ENCODE data around the gene PEDS1.
"Not testable (repeated sequence)": the region's sequence is repeated elsewhere in the genome, so short reads cannot be mapped to it uniquely, and the experiment has no call there.

PEDS1 gene

GRCh38 chr20:50153500-50154377 lies at the start of gene PEDS1:
PEDS1 (minus strand) TSS chr20:50153723; CDS start chr20:50153637, 86 bp downstream.
- DNase-seq: peak; percentile 94

DNA sequence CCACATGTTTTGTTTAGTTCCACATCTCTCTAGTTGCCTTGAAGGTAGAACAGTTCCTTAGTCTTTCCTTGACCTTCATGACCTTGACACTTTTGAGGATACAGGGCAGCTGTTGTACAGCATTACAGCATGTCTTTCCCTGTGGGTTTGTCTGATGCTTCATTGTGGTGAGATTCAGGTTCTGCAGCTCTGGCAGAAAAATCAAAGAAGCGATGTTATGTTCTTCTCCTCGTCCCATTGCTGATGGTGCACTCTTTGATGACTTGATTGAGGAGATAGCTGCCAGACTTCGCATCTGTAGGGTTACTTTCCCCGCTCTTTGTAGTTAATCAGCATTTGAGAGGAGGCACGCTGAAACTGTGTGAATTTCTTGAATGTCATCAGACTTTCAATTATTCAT lies 49.2 kb upstream of the PEDS1 start:
- no peak for DNase-seq

DNA sequence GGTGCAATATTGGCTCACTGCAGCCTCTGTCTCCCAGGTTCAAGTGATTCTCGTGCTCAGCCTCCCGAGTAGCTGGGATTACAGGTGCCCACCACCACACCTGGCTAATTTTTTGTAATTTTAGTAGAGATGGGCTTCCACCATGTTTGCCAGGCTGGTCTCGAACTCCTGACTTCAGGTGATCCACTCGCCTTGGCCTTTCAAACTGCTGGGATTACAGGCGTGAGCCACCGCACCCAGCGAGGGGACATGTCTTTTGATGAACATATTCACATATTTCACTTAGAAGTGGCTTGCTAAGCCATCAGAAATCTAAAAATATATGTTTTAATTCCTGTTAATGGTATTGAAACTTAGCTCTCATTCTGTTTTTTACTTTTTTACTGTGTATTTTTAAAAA lies 48.2 kb upstream of the PEDS1 start:
- DNase-seq: not testable (repeated sequence)

DNA sequence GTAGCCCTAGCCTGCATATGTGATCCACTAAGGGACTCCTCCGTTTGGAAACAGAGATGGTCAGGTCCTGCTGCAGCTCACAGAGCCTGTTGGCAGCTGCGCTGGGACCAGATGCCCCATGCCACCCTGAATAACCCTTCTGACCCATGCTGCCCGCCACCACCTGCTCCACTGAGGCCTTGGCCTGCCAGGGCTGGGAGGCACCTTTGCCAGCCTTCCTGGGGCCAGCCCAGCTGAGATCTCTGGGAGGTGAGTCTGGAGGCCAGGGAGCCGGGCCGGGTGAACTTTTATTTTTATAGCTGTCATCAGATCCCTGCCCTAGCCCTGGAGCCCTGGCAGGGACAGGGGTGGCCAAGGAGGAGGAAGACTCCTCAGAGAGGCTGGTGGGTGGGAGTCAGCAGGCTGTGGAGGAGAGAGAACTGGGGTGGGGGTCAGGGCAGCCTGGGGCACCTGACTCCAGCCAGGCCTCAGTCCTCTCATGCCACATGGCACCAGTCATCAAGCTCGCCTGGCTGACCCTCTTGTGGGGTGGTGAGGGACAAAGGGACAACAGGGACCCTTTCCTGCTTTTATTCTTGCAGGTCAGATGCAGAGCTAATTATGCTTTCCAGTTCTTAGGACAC lies 47.1 kb upstream of the PEDS1 start:
- no peak for DNase-seq

DNA sequence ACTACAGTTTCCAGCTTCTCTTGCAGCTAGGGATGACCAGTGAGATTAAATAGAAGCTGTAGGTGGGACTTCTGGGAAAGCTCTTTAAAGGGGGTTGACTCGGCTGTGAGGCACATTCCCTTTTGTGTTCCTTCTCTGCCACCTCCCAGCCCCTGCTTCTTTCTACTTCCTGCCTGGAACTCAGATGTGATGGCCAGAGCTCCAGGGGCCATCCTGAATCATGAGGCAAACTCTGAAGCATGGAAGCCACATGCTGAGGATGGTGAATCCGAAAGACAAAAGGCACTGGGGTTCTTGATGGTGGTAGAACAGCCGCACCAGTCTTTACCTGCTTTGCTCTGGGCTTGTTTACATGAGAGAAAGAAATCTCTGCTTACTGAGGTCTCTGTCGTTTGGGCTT lies 46.2 kb upstream of the PEDS1 start:
- no peak for DNase-seq

- no peak for DNase-seq
Observed at GRCh38 chr20:50198716-50199115, 45.2 kb upstream of the PEDS1 start.

- DNase-seq: no peak
Observed at GRCh38 chr20:50198180-50198666, 44.7 kb upstream of the PEDS1 start.

GRCh38 chr20:50197463-50198179 lies 44.1 kb upstream of the PEDS1 start:
- DNase-seq: no peak

- no peak for DNase-seq
Observed at GRCh38 chr20:50196896-50197295, 43.4 kb upstream of the PEDS1 start.

DNA sequence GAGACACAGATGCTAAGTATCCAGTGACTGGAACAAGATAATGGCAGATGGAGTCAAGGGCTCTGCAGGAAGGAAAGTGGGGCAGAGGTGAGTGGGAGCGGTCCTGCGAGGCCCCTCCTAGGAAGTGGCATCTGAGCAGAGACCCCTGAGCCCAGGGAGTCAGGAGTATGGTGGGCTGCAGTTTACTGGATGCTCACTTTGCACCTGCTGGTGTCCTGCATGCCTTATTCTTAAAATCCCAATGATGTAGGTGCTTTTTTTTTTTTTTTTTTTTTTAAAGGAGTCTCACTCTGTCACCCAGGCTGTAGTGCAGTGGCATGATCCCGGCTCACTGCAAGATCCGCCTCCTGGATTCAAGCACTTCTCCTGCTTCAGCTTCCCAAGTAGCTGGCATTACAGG lies 42.7 kb upstream of the PEDS1 start:
- no peak for DNase-seq

- no peak for DNase-seq
Observed at GRCh38 chr20:50195524-50196120, 42.1 kb upstream of the PEDS1 start.

DNA sequence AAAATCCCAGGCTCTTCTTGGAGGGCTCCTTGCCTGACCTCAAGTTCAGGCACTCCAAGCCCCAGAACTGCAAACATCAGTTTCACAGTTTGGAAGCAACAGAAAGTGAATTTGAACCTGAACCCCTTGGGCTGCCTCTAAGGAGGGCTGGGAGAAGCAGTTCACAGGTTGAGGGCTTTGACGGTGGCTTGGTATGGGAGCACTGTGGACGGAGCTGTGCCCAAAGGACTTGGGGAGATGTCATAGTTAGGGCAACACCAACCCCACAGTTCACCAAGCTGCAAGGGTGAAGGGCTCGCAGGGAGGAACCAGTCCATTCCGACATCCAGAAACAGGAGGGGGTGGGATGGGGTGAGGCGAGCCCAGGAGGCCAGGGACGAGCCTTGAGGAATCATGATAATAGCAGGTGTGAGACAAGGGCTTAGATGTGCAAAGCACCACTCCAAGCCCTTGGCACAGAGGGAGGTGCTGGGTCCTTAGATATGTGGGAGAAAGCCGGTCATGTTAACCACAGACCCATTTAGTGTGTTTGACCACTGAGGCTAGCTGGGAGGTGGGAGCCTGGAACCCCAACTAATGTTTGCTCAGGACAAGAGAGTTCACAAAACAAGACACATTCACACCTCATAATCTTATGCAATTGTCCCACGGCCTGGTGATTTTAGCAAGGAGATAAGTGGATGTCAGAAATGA lies 41.5 kb upstream of the PEDS1 start:
- DNase-seq: no peak

DNA sequence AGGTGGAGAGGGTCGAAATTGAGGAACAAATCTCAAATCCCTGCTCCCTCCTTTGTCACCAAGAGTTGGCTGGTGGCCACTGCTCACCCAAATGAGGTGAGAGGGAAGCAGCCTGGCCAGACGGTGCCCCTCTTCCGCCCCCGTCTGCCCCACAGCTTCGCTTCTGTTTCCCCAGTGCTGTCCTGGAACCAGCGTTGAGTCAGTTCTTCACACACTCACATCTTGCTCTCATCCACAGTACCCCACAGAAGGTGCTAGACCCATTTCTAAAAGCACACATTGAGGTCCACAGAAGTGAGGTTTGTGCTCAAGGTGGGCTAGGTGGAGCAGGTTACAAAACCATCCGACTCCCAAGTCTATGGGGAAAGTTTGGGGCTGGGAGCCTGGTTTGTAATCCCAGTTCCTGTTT lies 40.9 kb upstream of the PEDS1 start:
- no peak for DNase-seq

DNA sequence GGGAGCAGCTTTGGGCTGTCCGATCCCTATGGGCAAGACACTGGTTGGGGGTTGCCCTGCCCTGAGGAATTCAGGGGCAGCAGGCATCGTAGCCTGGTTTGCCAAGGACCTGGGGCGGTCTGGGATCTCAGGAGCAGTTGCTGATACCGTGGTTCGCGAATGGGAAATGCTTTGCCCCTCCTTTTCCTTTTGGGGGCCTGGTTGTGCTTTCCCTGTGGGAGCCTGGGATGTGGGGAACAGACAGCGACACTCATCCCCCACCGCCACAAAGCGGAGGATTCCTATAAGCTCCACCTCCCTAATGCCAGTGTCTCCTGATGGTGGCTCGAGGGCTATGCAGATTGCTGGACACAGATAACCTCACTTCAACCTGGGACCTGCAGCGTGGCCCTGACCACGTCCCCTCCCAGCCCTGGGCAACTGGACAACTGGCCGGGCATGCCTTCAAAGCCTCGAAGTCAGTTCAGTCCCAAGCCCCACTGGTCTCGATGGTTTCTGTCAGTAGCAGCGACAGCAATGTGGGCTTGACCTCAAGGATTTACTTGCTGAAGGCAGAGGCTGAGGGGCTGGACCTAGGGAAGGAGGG lies 40.4 kb upstream of the PEDS1 start:
- no peak for DNase-seq

DNA sequence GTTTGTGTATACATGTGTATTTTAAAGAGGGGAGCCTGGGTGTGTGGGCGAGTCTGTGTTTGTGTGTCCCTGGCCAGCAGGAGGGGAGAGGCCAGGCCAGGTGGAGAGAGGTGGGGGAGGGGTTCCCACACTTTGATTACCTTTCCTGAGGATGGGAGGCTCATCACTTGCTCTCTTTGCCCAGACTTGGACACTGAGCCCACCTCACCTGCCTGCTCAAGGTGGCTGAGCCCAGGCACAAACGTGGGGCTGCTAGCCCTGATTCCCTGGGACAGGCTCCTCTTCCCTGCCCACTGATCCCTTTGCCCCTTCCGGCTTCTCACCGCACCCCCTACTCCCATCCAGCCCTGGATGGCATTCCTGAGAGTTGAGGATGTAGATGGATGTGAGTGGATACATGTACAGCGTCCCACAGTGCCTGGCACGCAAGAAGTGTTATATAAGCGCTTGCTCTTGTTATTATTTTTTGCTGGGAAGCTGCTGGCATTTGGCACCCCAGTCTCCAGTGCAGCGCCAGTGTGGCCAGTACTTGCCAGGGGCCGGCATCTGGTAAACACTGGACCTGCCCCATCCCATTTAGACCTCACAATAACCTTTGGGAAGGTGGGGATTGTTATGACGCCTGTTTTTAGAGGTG lies 39.8 kb upstream of the PEDS1 start:
- no peak for DNase-seq

DNA sequence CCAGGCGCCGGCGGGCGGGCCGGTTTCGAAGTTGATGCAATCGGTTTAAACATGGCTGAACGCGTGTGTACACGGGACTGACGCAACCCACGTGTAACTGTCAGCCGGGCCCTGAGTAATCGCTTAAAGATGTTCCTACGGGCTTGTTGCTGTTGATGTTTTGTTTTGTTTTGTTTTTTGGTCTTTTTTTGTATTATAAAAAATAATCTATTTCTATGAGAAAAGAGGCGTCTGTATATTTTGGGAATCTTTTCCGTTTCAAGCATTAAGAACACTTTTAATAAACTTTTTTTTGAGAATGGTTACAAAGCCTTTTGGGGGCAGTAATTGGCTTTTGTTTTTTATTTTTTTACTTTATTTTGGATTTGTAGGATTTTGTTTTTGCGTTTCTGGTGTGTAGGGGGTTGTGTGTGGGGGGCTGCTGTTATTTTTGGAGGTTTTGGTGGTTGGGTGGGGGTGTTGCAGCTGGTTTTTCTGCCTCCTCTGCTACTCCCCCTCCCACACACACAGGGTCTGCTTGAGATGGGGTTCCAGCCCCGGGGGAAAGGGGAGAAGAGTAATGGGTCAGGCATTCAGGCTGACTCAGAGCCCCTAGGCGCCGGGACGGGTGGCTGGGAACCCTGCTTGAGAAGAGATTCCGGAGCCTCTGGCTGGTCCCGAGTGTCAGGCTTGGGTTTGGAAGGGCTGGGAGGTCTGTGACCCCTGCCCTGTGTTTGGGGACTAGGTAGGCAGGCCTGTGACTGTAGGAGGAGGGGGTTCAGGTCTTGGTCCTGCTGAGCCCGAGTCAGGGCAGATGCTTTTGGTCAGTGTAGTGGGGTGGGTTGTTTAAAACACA lies 39.1 kb upstream of the PEDS1 start:
- DNase-seq: peak; percentile 90

- DNase-seq: peak; percentile 74
Observed at GRCh38 chr20:50191544-50192363, 38.2 kb upstream of the PEDS1 start.

DNA sequence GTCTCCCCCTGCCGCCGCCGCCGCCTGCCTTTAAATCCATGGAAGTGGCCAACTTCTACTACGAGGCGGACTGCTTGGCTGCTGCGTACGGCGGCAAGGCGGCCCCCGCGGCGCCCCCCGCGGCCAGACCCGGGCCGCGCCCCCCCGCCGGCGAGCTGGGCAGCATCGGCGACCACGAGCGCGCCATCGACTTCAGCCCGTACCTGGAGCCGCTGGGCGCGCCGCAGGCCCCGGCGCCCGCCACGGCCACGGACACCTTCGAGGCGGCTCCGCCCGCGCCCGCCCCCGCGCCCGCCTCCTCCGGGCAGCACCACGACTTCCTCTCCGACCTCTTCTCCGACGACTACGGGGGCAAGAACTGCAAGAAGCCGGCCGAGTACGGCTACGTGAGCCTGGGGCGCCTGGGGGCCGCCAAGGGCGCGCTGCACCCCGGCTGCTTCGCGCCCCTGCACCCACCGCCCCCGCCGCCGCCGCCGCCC lies 37.6 kb upstream of the PEDS1 start:
- DNase-seq: peak; percentile 76

DNA sequence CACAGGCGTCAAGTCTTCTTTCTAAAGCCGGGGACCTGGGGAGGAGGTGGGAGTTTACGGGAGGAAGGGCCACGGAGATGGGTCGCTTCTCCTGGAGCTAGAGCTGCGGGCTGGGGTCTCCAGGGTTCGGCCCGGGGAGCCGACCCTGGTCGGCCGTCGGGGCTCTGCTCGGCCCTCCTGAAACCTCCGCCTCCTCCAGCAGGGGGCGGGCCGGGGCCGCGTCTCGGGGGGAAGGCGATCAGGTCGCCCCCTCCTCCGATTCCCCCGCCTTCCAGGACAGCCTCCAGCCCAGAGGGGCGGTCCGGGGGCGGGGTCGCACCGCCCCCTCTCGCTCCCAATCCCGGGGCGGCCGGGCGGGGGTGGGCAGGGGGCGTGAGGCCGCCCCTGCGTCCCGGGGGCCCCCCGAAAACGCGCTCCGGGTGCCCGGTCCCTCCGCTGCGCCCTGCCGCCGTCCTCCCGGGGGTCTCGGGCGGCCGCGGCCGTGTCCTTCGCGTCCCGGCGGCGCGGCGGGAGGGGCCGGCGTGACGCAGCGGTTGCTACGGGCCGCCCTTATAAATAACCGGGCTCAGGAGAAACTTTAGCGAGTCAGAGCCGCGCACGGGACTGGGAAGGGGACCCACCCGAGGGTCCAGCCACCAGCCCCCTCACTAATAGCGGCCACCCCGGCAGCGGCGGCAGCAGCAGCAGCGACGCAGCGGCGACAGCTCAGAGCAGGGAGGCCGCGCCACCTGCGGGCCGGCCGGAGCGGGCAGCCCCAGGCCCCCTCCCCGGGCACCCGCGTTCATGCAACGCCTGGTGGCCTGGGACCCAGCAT lies 36.9 kb upstream of the PEDS1 start, which contains the start of gene CEBPB:
Gene CEBPB, plus strand, starts transcription at position 580 of the 814 bp plus-strand sequence. Its CDS starts 204 bp downstream, at position 784.
- DNase-seq: peak; percentile 95

Data from femur (tissue), 1 donor.